CD4-positive, alpha-beta T cell treated with Interleukin-21 for 1 hour (primary cell): ENCODE data around the gene PDE4D.
"Not testable (repeated sequence)": the region's sequence is repeated elsewhere in the genome, so short reads cannot be mapped to it uniquely, and the experiment has no call there.

ENCODE experiments used
- DNase-seq: peaks from one replicate; pipeline ENCODE4 v3.0.0-alpha.2; 2020

Gene PDE4D

GRCh38 chr5:59394956-59395355, 498.6 kb downstream of the PDE4D start:
- not testable (repeated sequence) for DNase-seq

GRCh38 chr5:59393585-59394420, 499.7 kb downstream of the PDE4D start:
- no peak for DNase-seq

GRCh38 chr5:59391576-59391975, 501.9 kb downstream of the PDE4D start:
- no peak for DNase-seq

GRCh38 chr5:59390989-59391388, 502.5 kb downstream of the PDE4D start:
- no peak for DNase-seq

- DNase-seq, result peak; percentile 13
Observed at GRCh38 chr5:59390074-59390659, 503.4 kb downstream of the PDE4D start.

- no peak for DNase-seq
Observed at GRCh38 chr5:59387127-59387526, 506.4 kb downstream of the PDE4D start.

GRCh38 chr5:59385700-59386099, 507.8 kb downstream of the PDE4D start:
- no peak for DNase-seq

GRCh38 chr5:59380350-59380951, 513.1 kb downstream of the PDE4D start:
- DNase-seq, result peak; percentile 48

- not testable (repeated sequence) for DNase-seq
Observed at GRCh38 chr5:59374036-59374435, 519.5 kb downstream of the PDE4D start.

GRCh38 chr5:59371525-59372127, 521.9 kb downstream of the PDE4D start:
- no peak for DNase-seq

GRCh38 chr5:59368951-59369350, 524.6 kb downstream of the PDE4D start:
- DNase-seq, result no peak

GRCh38 chr5:59367791-59368394, 525.6 kb downstream of the PDE4D start:
- DNase-seq, result peak; percentile 31

GRCh38 chr5:59366784-59367183, 526.7 kb downstream of the PDE4D start:
- DNase-seq, result no peak

- DNase-seq, result no peak
Observed at GRCh38 chr5:59362438-59362837, 531.1 kb downstream of the PDE4D start.

GRCh38 chr5:59361454-59361853, 532.1 kb downstream of the PDE4D start:
- DNase-seq, result no peak

- no peak for DNase-seq
Observed at GRCh38 chr5:59360130-59360555, 533.4 kb downstream of the PDE4D start.

GRCh38 chr5:59358005-59358861, 535.3 kb downstream of the PDE4D start:
- no peak for DNase-seq

- DNase-seq, result no peak
Observed at GRCh38 chr5:59357381-59357977, 536.0 kb downstream of the PDE4D start.

GRCh38 chr5:59356813-59357380, 536.6 kb downstream of the PDE4D start:
- DNase-seq, result no peak

- no peak for DNase-seq
Observed at GRCh38 chr5:59354811-59355210, 538.7 kb downstream of the PDE4D start.

GRCh38 chr5:59354274-59354673, 539.3 kb downstream of the PDE4D start:
- no peak for DNase-seq
